HG03521 (cell line): Measurements from ENCODE around the gene STK32B.

Source experiments
- ATAC-seq: cut with Tn5 transposase; IDR thresholded peaks from one replicate; pipeline ENCODE4 v1.9.1; 2021; ENCODE audit warnings: mild to moderate bottlenecking, moderate library complexity; ENCODE audit not compliant: unreplicated experiment

Gene STK32B

GRCh38 chr4:5120067-5120466, 68.8 kb downstream of the STK32B start:
- ATAC-seq, result no peak

- no peak for ATAC-seq
These were observed 69.2 kb downstream of the STK32B start for GRCh38 chr4:5120468-5120867.

- ATAC-seq, result no peak
These were observed 70.8 kb downstream of the STK32B start for GRCh38 chr4:5122114-5122513.

GRCh38 chr4:5124876-5125275, 73.6 kb downstream of the STK32B start:
- ATAC-seq, result no peak

GRCh38 chr4:5125321-5125720, 74.0 kb downstream of the STK32B start:
- no peak for ATAC-seq

- no peak for ATAC-seq
These were observed 75.0 kb downstream of the STK32B start for GRCh38 chr4:5126231-5126630.

- ATAC-seq, result no peak
These were observed 75.6 kb downstream of the STK32B start for GRCh38 chr4:5126857-5127256.

- ATAC-seq, result no peak
These were observed 76.3 kb downstream of the STK32B start for GRCh38 chr4:5127556-5127955.

GRCh38 chr4:5128569-5128968, 77.3 kb downstream of the STK32B start:
- ATAC-seq, result no peak

- ATAC-seq, result no peak
These were observed 81.9 kb downstream of the STK32B start for GRCh38 chr4:5133201-5133600.

GRCh38 chr4:5133933-5134594, 82.8 kb downstream of the STK32B start:
- no peak for ATAC-seq

- no peak for ATAC-seq
These were observed 83.3 kb downstream of the STK32B start for GRCh38 chr4:5134620-5135019.

GRCh38 chr4:5137226-5137625, 85.9 kb downstream of the STK32B start:
- ATAC-seq, result no peak

- no peak for ATAC-seq
These were observed 86.6 kb downstream of the STK32B start for GRCh38 chr4:5137927-5138326.

- ATAC-seq, result no peak
These were observed 87.1 kb downstream of the STK32B start for GRCh38 chr4:5138389-5138788.

GRCh38 chr4:5139141-5139540, 87.9 kb downstream of the STK32B start:
- no peak for ATAC-seq

GRCh38 chr4:5141802-5142201, 90.5 kb downstream of the STK32B start:
- ATAC-seq, result no peak

GRCh38 chr4:5142726-5143125, 91.4 kb downstream of the STK32B start:
- no peak for ATAC-seq

- no peak for ATAC-seq
These were observed 92.1 kb downstream of the STK32B start for GRCh38 chr4:5143306-5143861.

GRCh38 chr4:5143940-5144339, 92.7 kb downstream of the STK32B start:
- ATAC-seq, result no peak

- ATAC-seq, result no peak
These were observed 93.1 kb downstream of the STK32B start for GRCh38 chr4:5144384-5144783.

- ATAC-seq, result no peak
These were observed 95.0 kb downstream of the STK32B start for GRCh38 chr4:5146248-5146647.

- no peak for ATAC-seq
These were observed 101.2 kb downstream of the STK32B start for GRCh38 chr4:5152521-5152920.
